Naive B cell (primary cell): ENCODE results near the gene CCS. TPM values are rescaled to one million over a fixed set of nuclear protein-coding genes. Genes with fewer than 3 reads are reported as not detected.

Experiments
- ATAC-seq, 2 donors: fragments of 150-1000 bp; cut with Tn5 transposase; 2 replicates each; pipeline ENCODE4 v1.10.0; 2021; ENCODE audit warnings: low read depth in 2 of 2, mild to moderate bottlenecking in 2 of 2, moderate library complexity in 2 of 2
- DNase-seq: peaks from one replicate; pipeline ENCODE4 v3.0.0; 2022
- H3K27ac Mint-ChIP-seq, 6 donors: one replicate each; pipeline ENCODE4 v1.8.0; 2020 to 2022; ENCODE audit warnings: mild to moderate bottlenecking in 6 of 6, mixed read lengths in 6 of 6, moderate library complexity in 5 of 6, inconsistent platforms in 2 of 6
- H3K27me3 Mint-ChIP-seq, 3 donors: one replicate each; pipeline ENCODE4 v1.8.0; 2021 to 2022; ENCODE audit warnings: mixed read lengths in 3 of 3, mild to moderate bottlenecking in 1 of 3
- H3K36me3 Mint-ChIP-seq, 2 donors: one replicate each; pipeline ENCODE4 v1.8.0; 2020 to 2022; ENCODE audit warnings: mixed read lengths in 2 of 2, inconsistent platforms in 1 of 2, mild to moderate bottlenecking in 1 of 2
- H3K4me1 Mint-ChIP-seq, 3 donors: one replicate each; pipeline ENCODE4 v1.8.0; 2020 to 2022; ENCODE audit warnings: mixed read lengths in 3 of 3, inconsistent platforms in 1 of 3, mild to moderate bottlenecking in 1 of 3, moderate library complexity in 1 of 3
- H3K4me3 Mint-ChIP-seq, 8 donors: one replicate each; pipeline ENCODE4 v1.8.0; 2020 to 2022; ENCODE audit warnings: mild to moderate bottlenecking in 8 of 8, mixed read lengths in 8 of 8, moderate library complexity in 8 of 8, inconsistent platforms in 2 of 8
- H3K9me3 Mint-ChIP-seq, 7 donors: one replicate each; pipeline ENCODE4 v1.8.0; 2020 to 2022; ENCODE audit warnings: mixed read lengths in 7 of 7, mild to moderate bottlenecking in 5 of 7, inconsistent platforms in 2 of 7, moderate library complexity in 1 of 7
- polyA plus RNA-seq, 6 donors: library from polyadenylated mRNA; unstranded; fragments of 300-500 nt; fragmentation: Illumina TruSeq; gene quantifications; one replicate each; pipeline ENCODE4 v1.2.3, GENCODE V29; 2021; ENCODE audit warnings: low read depth in 6 of 6

Gene CCS
- polyA plus RNA-seq, 6 donors from 2014 or later = 51.8 to 87.8 (median 66.4) TPM

GRCh38 chr11:66646828-66647227 is 53.8 kb downstream of the CCS start:
- Mint-ChIP-seq H3K27ac (peak overlapping the region in 3 of 6 donors; percentile 6 to 47 (median 34)), H3K27me3 (no peaks in the 10 kb centered on the region), H3K4me1 (peaks cover 45 to 56% (median 53%) of the 10 kb centered on the region in 3 donors), H3K4me3 (no peak overlapping the region), H3K36me3 (peaks cover 30 to 44% of the 10 kb centered on the region in 2 donors), H3K9me3 (no peaks in the 10 kb centered on the region)
- ATAC-seq = no peak
- no peak for DNase-seq

DNA sequence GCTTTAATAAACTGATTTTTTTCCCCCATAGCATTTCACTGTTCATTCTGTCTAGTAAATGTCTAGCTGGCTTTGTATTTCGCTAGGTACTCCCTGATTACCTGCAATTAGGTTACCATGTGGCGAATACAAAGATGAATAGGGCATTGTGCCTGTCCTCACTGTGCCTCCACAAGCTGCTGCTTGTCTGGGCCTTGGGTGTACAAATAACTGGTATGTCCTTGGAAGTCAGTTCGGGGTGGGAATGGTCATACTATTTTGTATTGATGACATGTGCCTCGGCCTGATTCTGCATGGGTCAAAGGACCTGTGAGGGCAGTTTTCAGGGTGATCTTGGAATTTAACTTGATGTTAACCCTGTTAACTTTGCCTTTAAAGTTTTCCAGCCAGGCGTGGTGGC is 56.9 kb downstream of the CCS start:
- H3K27ac Mint-ChIP-seq = peak overlapping the region in 3 of 6 donors; percentile 54 to 78 (median 76)

DNA sequence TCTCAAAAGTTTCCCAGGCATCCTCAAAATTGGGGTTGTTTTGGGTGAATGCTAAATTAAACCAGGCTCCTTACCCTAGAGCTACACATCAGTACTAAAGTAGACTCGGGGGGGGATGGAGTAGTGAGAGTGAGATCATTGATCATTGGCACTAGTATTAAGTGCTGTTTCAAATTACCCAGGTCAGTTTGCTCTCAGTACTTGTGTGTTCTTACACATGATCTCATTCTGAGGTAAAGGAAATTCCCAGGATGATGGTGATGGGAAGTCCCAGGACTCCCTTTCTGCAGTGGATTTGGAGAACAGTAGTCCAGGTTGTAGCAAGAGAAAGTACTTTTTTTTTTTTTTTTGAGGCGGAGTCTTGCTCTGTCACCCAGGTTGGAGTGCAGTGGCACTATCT is 58.0 kb downstream of the CCS start:
- Mint-ChIP-seq H3K4me3 (no peak overlapping the region), H3K4me1 (peaks cover 19 to 33% (median 27%) of the 10 kb centered on the region in 3 donors), H3K27ac (peak overlapping the region in 3 of 6 donors; percentile 20 to 42 (median 31)), H3K36me3 (peaks cover 4 to 15% of the 10 kb centered on the region in 2 donors), H3K27me3 (no peaks in the 10 kb centered on the region), H3K9me3 (no peaks in the 10 kb centered on the region)
- no peak for ATAC-seq
- no peak for DNase-seq

More for the DNA sequence above, 56.9 kb downstream of the CCS start:
- Mint-ChIP-seq H3K9me3 (no peaks in the 10 kb centered on the region), H3K36me3 (peaks cover 13 to 17% of the 10 kb centered on the region in 2 donors), H3K27me3 (no peaks in the 10 kb centered on the region), H3K4me3 (no peak overlapping the region), H3K4me1 (peaks cover 24 to 39% (median 34%) of the 10 kb centered on the region in 3 donors)
- ATAC-seq (no peak), DNase-seq (no peak)

GRCh38 chr11:66652651-66653050 is 59.7 kb downstream of the CCS start:
- no peaks in the 10 kb centered on the region for H3K9me3 Mint-ChIP-seq
- no peak overlapping the region for H3K4me3 Mint-ChIP-seq
- peak overlapping the region in 2 of 6 donors; percentile 77 to 85 for H3K27ac Mint-ChIP-seq
- peaks cover 0 to 1% of the 10 kb centered on the region in 2 donors for H3K36me3 Mint-ChIP-seq
- DNase-seq (no peak), ATAC-seq (no peak)
- no peaks in the 10 kb centered on the region for H3K27me3 Mint-ChIP-seq
- peaks cover 6 to 20% (median 19%) of the 10 kb centered on the region in 3 donors for H3K4me1 Mint-ChIP-seq

DNA sequence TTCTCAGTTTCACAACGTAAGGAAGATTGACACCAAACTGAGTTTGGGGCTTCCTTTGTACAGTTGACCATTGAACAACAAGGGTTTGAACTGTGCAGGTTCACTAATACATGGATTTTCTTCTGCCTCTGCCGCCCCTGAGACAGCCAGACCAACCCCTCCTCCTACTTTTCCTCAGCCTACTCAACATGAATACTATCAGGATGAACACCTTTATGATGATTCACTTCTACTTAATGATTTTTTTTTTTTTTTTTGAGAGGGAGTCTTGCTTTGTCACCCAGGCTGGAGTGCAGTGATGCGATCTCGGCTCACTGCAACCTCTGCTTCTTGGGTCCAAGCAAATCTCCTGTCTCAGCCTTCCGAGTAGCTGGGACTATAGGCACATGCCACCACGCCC is 60.1 kb downstream of the CCS start:
- no peaks in the 10 kb centered on the region for H3K36me3 Mint-ChIP-seq
- no peaks in the 10 kb centered on the region for H3K9me3 Mint-ChIP-seq
- H3K4me1 Mint-ChIP-seq = peaks cover 5 to 20% (median 17%) of the 10 kb centered on the region in 3 donors

More for the DNA sequence above, 60.1 kb downstream of the CCS start:
- Mint-ChIP-seq H3K27ac (peak overlapping the region in 3 of 6 donors; percentile 34 to 77 (median 66)), H3K27me3 (no peaks in the 10 kb centered on the region), H3K4me3 (no peak overlapping the region)
- no peak for DNase-seq
- no peak for ATAC-seq

Other genes with a start within 250 kb of the CCS start
- 10 to 100 TPM; 56.2 to 81.6 (median 73.0) TPM for gene BRMS1, start 248.1 kb upstream of the CCS start, polyA plus RNA-seq
- 1 to 10 TPM; 2.9 to 7.7 (median 5.2) TPM for gene B4GAT1, start 245.6 kb upstream of the CCS start, polyA plus RNA-seq
- gene SLC29A2, start 221.4 kb upstream of the CCS start, polyA plus RNA-seq = 1 to 10 TPM; 1.1 to 3.7 (median 2.4) TPM
- gene NPAS4, start 172.2 kb upstream of the CCS start, polyA plus RNA-seq = not detected
- gene MRPL11, start 154.3 kb upstream of the CCS start, polyA plus RNA-seq = 10 to 100 TPM; 69.1 to 95.1 (median 75.1) TPM
- 1 to 10 TPM; 4.7 to 9.4 (median 5.4) TPM for gene PELI3, start 126.3 kb upstream of the CCS start, polyA plus RNA-seq
- 10 to 100 TPM; 22.8 to 36.1 (median 23.8) TPM for gene DPP3, start 112.8 kb upstream of the CCS start, polyA plus RNA-seq
- gene BBS1, start 82.5 kb upstream of the CCS start, polyA plus RNA-seq = 10 to 100 TPM in 2 of 6 donors, 1 to 10 TPM in 4; 3.2 to 13.8 (median 9.9) TPM
- 10 to 100 TPM; 12.3 to 19.3 (median 17.0) TPM for gene ZDHHC24, start 47.1 kb upstream of the CCS start, polyA plus RNA-seq
- gene ACTN3, start 46.3 kb upstream of the CCS start, polyA plus RNA-seq = not detected
- 10 to 100 TPM in 4 of 6 donors, 1 to 10 TPM in 2; 5.0 to 14.3 (median 11.4) TPM for gene CTSF, start 24.6 kb upstream of the CCS start, polyA plus RNA-seq
- gene CCDC87, start 122 bp upstream of the CCS start, polyA plus RNA-seq = under 1 TPM in 2 of 6 donors, not detected in 4; 0.13 to 0.30 TPM
- gene RBM14, start 23.4 kb downstream of the CCS start, polyA plus RNA-seq = 10 to 100 TPM; 68.0 to 97.2 (median 86.4) TPM
- gene RBM4, start 45.5 kb downstream of the CCS start, polyA plus RNA-seq = 100 to 1,000 TPM; 197 to 275 (median 228) TPM
- 10 to 100 TPM; 12.2 to 39.8 (median 24.7) TPM for gene RBM4B, start 84.7 kb downstream of the CCS start, polyA plus RNA-seq
- 1 to 10 TPM in 1 of 6 donors, under 1 TPM in 2, not detected in 3; 0.52 to 1.2 (median 0.60) TPM for gene SPTBN2, start 136.0 kb downstream of the CCS start, polyA plus RNA-seq